ENCODE results near the gene FGF2.

Gene FGF2

GRCh38 chr4:122946142-122946541 lies 119.5 kb downstream of the FGF2 start:
- no peak for DNase-seq
